GM12891 (cell line): Measurements from ENCODE around the gene FOXD2.

Experiments used
- PAX5 ChIP-seq: IDR thresholded peaks from 2 replicates; pipeline ENCODE4 v1.6.1; 2011; ENCODE audit warnings: low read length, moderate library complexity, mild to moderate bottlenecking; ENCODE audit not compliant: insufficient read depth, severe bottlenecking
- POLR2A ChIP-seq: IDR thresholded peaks from 2 replicates; pipeline ENCODE4 v1.6.1; 2011; ENCODE audit warnings: low read depth, low read length, control low read depth
- POLR2AphosphoS5 ChIP-seq: IDR thresholded peaks from 2 replicates; pipeline ENCODE4 v1.6.1; 2011; ENCODE audit warnings: low read depth, low read length, control low read depth
- SPI1 ChIP-seq: IDR thresholded peaks from 2 replicates; pipeline ENCODE4 v1.6.1; 2011; ENCODE audit warnings: low read depth, low read length, control low read depth
- TAF1 ChIP-seq: IDR thresholded peaks from 2 replicates; pipeline ENCODE4 v1.6.1; 2011; ENCODE audit warnings: low read depth, low read length, control low read depth

DNA sequence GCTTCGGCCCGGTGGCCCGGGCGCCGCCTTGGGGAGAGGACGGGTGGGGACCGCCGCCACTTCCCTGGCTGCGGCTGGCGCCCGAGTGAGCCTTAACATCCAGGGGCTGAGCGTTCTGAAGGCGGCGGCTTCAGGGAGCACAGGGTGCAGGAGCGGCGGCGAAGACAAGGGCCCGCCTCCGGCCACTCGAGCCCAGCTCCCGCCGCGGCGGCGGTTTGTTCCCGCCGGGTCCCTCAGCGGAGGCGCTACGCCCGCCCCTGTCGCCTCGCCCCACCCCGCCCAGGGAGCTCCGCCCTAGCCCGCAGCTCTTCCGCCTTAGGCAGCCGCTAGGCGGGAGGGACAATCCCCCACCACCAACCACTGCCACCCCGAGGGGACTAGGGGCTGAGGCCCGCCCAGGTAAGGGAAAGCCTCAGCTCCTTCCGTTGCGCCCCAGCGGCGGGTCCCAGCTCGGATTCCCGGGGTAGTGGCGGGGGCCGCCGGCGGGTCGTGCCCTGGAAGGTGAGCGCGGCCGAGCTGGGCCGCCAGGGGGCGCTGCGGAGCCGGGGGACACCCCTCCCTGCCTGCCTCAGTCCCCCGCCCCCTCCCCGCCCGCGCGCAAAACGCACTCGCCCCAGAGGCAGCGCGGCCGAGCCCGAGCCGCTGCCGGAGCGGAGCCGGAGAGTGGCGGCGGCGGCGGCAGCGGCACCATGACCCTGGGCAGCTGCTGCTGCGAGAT lies at the start of gene FOXD2:
- TF ChIP-seq POLR2A (no peak), PAX5 (no peak), POLR2AphosphoS5 (no peak), TAF1 (no peak), SPI1 (no peak)
